HEK293 (cell line): ENCODE results near the gene FAM181B.

Source experiments
- CTCF ChIA-PET: fragments of 350-600 bp; formaldehyde crosslinking; extraction: SDS; loops from one replicate; lab custom pipeline; 2021; ENCODE audit warnings: antibody characterized with exemption; lab: Yijun Ruan, JAX
- POLR2A ChIA-PET: fragments of 300-600 bp; formaldehyde crosslinking; extraction: SDS; loops from one replicate; lab custom pipeline; 2020; ENCODE audit warnings: antibody characterized with exemption, inconsistent platforms; lab: Yijun Ruan, JAX
- H3K27ac ChIP-seq: fragments of 200-500 bp; sonication (Bioruptor generic); 2 replicates; pipeline ENCODE4 v1.5.1; 2014; ENCODE audit warnings: low read depth, low read length, control low read depth, inconsistent platforms; ENCODE audit errors: extremely low read depth
- H3K36me3 ChIP-seq, 2 experiments: fragments of 200-500 bp in 1 of 2; sonication (Bioruptor generic) in 1 of 2; 1 replicate in 1 of 2; 2 replicates in 1 of 2; pipeline ENCODE4 v1.5.1; 2014 to 2017; ENCODE audit warnings: inconsistent platforms in 2 of 2, low read length in 2 of 2; ENCODE audit not compliant: control insufficient read depth in 2 of 2, insufficient read depth in 1 of 2
- H3K4me1 ChIP-seq: fragments of 200-500 bp; sonication (Bioruptor generic); 2 replicates; pipeline ENCODE4 v1.5.1; 2014; ENCODE audit warnings: mild to moderate bottlenecking, low read length, inconsistent platforms; ENCODE audit not compliant: control insufficient read depth, insufficient read depth
- H3K4me3 ChIP-seq: 2 replicates; pipeline ENCODE4 v1.5.1; 2011; ENCODE audit warnings: low read depth, mild to moderate bottlenecking, control low read depth, low read length, moderate library complexity
- H3K9me3 ChIP-seq: fragments of 200-500 bp; sonication (Bioruptor generic); 2 replicates; pipeline ENCODE4 v1.5.1; 2014; ENCODE audit warnings: low read depth, low read length, inconsistent platforms; ENCODE audit not compliant: control insufficient read depth, insufficient read depth
- KLF1 ChIP-seq: fragments of 450-650 bp; formaldehyde crosslinking; IDR thresholded peaks from 2 replicates; pipeline ENCODE4 v1.5.1; 2016; ENCODE audit warnings: missing biosample characterization, missing genetic modification characterization
- PRDM10 ChIP-seq: fragments of 450-650 bp; formaldehyde crosslinking; IDR thresholded peaks from 2 replicates; pipeline ENCODE4 v1.5.1; 2016; ENCODE audit warnings: missing biosample characterization, missing genetic modification characterization
- SP7 ChIP-seq: fragments of 450-650 bp; formaldehyde crosslinking; IDR thresholded peaks from 2 replicates; pipeline ENCODE4 v1.5.1; 2016; ENCODE audit warnings: missing biosample characterization, missing genetic modification characterization
- TCF7L2 ChIP-seq: IDR thresholded peaks from 2 replicates; pipeline ENCODE4 v1.6.1; 2011; ENCODE audit warnings: low read depth, mild to moderate bottlenecking, inconsistent platforms, low read length, moderate library complexity, borderline replicate concordance
- TRIM28 ChIP-seq: IDR thresholded peaks from 2 replicates; pipeline ENCODE4 v1.6.1; 2011; ENCODE audit warnings: low read length, control low read depth, borderline replicate concordance
- ZBTB17 ChIP-seq: fragments of 450-650 bp; formaldehyde crosslinking; IDR thresholded peaks from 2 replicates; pipeline ENCODE4 v1.5.1; 2016; ENCODE audit warnings: missing biosample characterization, missing genetic modification characterization
- ZBTB8A ChIP-seq: fragments of 450-650 bp; formaldehyde crosslinking; IDR thresholded peaks from 2 replicates; pipeline ENCODE4 v1.5.1; 2016; ENCODE audit warnings: missing biosample characterization, missing genetic modification characterization
- ZIC2 ChIP-seq: fragments of 450-650 bp; formaldehyde crosslinking; IDR thresholded peaks from 2 replicates; pipeline ENCODE4 v1.5.1; 2016; ENCODE audit warnings: missing biosample characterization, missing genetic modification characterization
- ZNF155 ChIP-seq: fragments of 450-650 bp; formaldehyde crosslinking; IDR thresholded peaks from 2 replicates; pipeline ENCODE4 v1.5.1; 2016; ENCODE audit warnings: missing biosample characterization, missing genetic modification characterization
- ZNF354C ChIP-seq: fragments of 450-650 bp; formaldehyde crosslinking; IDR thresholded peaks from 2 replicates; pipeline ENCODE4 v1.5.1; 2016; ENCODE audit warnings: missing biosample characterization, missing genetic modification characterization, low read depth, borderline replicate concordance
- ZNF580 ChIP-seq: fragments of 450-650 bp; formaldehyde crosslinking; IDR thresholded peaks from 2 replicates; pipeline ENCODE4 v1.5.1; 2016; ENCODE audit warnings: missing biosample characterization, missing genetic modification characterization
- ZNF654 ChIP-seq: fragments of 450-650 bp; formaldehyde crosslinking; IDR thresholded peaks from 2 replicates; pipeline ENCODE4 v1.5.1; 2016; ENCODE audit warnings: low read depth, missing biosample characterization, missing genetic modification characterization
- ZNF843 ChIP-seq: fragments of 450-650 bp; formaldehyde crosslinking; IDR thresholded peaks from 2 replicates; pipeline ENCODE4 v1.5.1; 2016; ENCODE audit warnings: missing biosample characterization, missing genetic modification characterization
- TF ChIP-seq, protein P1 (sequence below): fragments of 450-650 bp; formaldehyde crosslinking; IDR thresholded peaks from 2 replicates; pipeline ENCODE4 v1.5.1; 2016; ENCODE audit warnings: missing biosample characterization, missing genetic modification characterization

The FAM181B gene

GRCh38 chr11:82682003-82682751 lies 51.5 kb downstream of the FAM181B start (continued):
- TF ChIP-seq ZNF580 (tag by site-specific recombination) (peak; percentile 60; the same call in 1 of the 2 replicates), ZBTB17 (peak; percentile 58), ZNF155 (tag by site-specific recombination) (no peak), SP7 (no peak), ZNF654 (tag by site-specific recombination) (peak; percentile 98), ZIC2 (no peak)
- TF ChIP-seq, protein P1, sequence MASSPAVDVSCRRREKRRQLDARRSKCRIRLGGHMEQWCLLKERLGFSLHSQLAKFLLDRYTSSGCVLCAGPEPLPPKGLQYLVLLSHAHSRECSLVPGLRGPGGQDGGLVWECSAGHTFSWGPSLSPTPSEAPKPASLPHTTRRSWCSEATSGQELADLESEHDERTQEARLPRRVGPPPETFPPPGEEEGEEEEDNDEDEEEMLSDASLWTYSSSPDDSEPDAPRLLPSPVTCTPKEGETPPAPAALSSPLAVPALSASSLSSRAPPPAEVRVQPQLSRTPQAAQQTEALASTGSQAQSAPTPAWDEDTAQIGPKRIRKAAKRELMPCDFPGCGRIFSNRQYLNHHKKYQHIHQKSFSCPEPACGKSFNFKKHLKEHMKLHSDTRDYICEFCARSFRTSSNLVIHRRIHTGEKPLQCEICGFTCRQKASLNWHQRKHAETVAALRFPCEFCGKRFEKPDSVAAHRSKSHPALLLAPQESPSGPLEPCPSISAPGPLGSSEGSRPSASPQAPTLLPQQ (tag by site-specific recombination) = no peak

DNA sequence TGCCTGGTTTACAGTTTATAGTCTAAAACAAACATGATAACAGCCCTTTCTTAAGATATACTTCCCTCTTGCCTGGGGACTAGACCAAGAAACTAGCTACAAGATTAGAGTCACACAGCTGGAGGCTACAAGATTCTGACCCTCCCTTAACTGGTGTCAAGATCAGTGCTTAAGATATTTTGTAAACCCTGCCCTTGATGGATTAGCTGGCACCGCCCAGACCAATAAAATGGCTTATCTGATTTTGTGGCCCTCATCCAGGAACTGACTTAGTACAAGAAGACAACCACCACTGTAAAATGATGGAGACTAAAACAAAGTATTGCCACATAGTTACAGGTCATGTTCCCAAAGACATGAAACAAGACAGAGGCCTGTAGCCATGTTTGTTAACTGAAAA lies 53.4 kb downstream of the FAM181B start:
- Histone ChIP-seq H3K27ac (no peak overlapping the region), H3K9me3 (no peaks in the 10 kb centered on the region), H3K4me3 (no peak overlapping the region)
- POLR2A ChIA-PET = no interaction called here
- TF ChIP-seq ZNF354C (tag by site-specific recombination) (no peak), ZBTB8A (tag by site-specific recombination) (no peak), PRDM10 (tag by site-specific recombination) (peak; percentile 81), ZNF843 (tag by site-specific recombination) (0 out of 2 replicates have a peak, but pooled peaks have one; percentile 29), TCF7L2 (peak; percentile 57; the same call in 1 of the 2 replicates), KLF1 (tag by site-specific recombination) (peak; percentile 22; the same call in 1 of the 2 replicates), TRIM28 (peak; percentile 56; the same call in 1 of the 2 replicates)
- TF ChIP-seq, all 188 proteins: peak for 5
- H3K4me1 ChIP-seq = no peaks in the 10 kb centered on the region
- no peaks in the 10 kb centered on the region for H3K36me3 ChIP-seq
- CTCF ChIA-PET = interaction anchor here (0.6 to 3.0 kb wide), 10 partner anchors 10 to 1140 kb away, joined by 3 to 42 read pairs (median 4); no protein-coding TSS in a partner anchor
